HUES6 (cell line): ENCODE measurements around the gene FGF8.

ENCODE experiments used
- H3K27ac ChIP-seq: 2 replicates; pipeline ENCODE4 v1.7.0; 2013; ENCODE audit warnings: low read depth, mild to moderate bottlenecking, low read length, inconsistent platforms
- H3K27me3 ChIP-seq: 2 replicates; pipeline ENCODE4 v1.6.1; 2013; ENCODE audit warnings: low read length; ENCODE audit not compliant: control insufficient read depth, insufficient read depth
- H3K36me3 ChIP-seq: 2 replicates; pipeline ENCODE4 v1.6.1; 2013; ENCODE audit warnings: low read length; ENCODE audit not compliant: control insufficient read depth, insufficient read depth
- H3K4me1 ChIP-seq: 2 replicates; pipeline ENCODE4 v1.6.1; 2013; ENCODE audit warnings: low read length; ENCODE audit not compliant: control insufficient read depth, insufficient read depth
- H3K4me3 ChIP-seq: 2 replicates; pipeline ENCODE4 v1.5.1; 2013; ENCODE audit warnings: low read depth, low read length
- H3K9ac ChIP-seq: one replicate; pipeline ENCODE4 v1.6.1; 2013; ENCODE audit warnings: mild to moderate bottlenecking, low read length
- H3K9me3 ChIP-seq: 2 replicates; pipeline ENCODE4 v1.6.1; 2013; ENCODE audit warnings: low read depth, low read length; ENCODE audit not compliant: control insufficient read depth, insufficient read depth

The FGF8 gene, protein sequence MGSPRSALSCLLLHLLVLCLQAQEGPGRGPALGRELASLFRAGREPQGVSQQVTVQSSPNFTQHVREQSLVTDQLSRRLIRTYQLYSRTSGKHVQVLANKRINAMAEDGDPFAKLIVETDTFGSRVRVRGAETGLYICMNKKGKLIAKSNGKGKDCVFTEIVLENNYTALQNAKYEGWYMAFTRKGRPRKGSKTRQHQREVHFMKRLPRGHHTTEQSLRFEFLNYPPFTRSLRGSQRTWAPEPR

DNA sequence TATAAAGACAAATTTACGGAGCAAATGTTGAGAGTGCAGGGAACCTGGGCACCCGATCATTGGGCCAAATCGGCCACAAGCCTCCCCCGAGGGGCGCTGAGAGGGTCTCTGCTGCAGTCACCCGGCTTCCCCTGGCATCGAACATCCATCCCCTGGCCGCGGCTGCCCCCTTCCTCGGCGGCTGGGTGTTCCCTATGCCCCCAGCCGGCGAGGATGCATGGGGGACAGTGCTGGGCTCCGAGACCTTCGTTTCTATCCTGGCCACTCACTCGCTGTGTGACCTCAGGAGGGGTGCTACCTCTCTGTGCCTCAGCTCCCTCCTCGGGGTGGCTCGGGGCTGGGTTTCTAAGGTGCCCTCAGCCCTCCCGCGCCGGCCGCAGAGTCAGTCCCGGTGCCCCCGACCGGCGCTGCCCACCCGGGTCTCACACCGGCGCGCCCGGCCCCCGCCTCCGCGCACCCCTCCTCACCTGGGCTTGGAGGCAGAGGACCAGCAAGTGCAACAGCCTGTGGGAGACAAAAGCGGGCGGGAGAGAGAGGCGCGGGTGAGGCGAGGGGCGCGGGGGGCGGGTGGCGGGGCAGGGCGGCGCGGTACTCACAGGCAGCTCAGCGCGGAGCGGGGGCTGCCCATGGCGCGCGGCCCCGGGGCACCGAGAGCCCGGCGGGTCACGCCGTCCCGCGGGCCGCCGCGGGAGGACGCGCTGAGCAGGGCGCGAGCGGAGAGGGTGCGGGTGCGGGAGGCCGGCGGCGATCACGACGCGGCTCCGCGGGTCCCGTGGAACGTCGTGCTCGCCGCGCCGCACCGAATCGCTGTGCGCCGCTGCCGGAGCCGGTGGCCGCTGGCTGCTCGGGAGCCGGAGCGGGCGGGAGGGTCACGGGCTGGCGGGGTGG lies at the start of gene FGF8:
FGF8 (minus strand) TSS at position 842 of the 888 bp plus-strand sequence; CDS start at position 628, 214 bp downstream.
- Histone ChIP-seq H3K4me3 (peak within 1 kb of the TSS; percentile 60), H3K4me1 (peaks cover 54% of the 10 kb centered on the region), H3K9me3 (no peaks in the 10 kb centered on the region), H3K27ac (no peak within 1 kb of the TSS), H3K36me3 (peaks cover 5% of the 10 kb centered on the region; the same call in 1 of the 2 replicates), H3K27me3 (peaks cover 76% of the 10 kb centered on the region), H3K9ac (peak within 1 kb of the TSS; percentile 80)

DNA sequence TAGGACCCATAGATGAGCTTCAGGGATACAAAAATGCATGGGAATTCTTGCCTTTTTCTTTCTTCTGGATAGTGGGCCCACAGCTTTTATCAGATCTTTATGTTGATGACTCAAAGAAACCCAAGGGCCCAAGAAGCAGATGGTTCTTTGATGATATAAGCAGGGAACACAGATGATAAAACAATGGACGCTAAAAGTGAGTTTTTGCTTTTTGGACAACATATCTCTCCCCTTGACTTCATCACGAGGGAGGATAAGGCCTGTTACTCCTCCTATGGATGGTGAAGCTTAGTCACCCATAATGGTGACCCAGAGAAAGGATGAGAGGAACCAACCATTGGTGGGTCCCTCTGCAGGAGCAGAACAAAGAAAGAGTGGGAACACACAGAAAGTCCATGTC lies 48.8 kb upstream of the FGF8 start:
- Histone ChIP-seq H3K27me3 (no peaks in the 10 kb centered on the region), H3K9me3 (no peaks in the 10 kb centered on the region), H3K27ac (no peak overlapping the region), H3K4me1 (peaks cover 7% of the 10 kb centered on the region; the same call in 1 of the 2 replicates), H3K36me3 (no peaks in the 10 kb centered on the region), H3K4me3 (no peak overlapping the region), H3K9ac (no peak overlapping the region)

DNA sequence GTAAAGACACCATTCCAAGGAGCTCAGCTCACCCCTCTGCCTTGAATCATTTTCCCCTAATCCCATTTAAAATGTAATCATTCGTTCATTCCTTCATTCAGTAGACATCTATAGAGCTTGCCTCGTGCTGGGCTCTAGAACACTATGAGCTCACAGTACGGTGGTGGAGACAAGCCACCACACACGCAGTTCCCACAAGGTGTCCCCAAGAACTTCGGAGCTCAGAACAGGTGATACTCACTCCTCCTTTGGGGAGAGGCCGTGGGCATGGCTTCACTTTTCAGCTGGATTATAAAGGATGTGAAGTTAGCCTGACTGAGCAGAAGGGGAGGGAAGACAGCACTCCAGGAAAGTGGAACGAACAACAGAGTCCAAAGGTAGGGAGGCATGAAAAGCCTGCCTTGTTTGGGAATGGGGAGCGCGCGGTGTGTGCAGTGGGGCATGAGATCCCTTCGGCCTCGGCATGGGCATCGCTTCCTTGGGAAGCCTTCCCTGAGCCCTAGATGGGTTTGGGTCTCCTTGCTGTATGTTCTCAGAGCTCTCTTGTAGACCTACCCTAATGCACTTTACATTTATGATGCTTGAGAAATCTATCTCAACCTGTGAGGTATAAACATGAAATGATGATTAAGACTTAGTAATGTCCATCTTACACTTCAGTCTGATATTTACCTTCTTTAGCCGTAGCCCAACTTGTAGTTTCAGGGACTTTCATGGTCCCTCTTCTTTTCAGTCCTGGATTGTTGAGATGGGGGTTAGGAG lies 43.1 kb upstream of the FGF8 start:
- H3K4me1 ChIP-seq: peaks cover 11% of the 10 kb centered on the region
- peak overlapping the region; percentile 99 for H3K9ac ChIP-seq
- H3K4me3 ChIP-seq: peak overlapping the region; percentile 98
- H3K36me3 ChIP-seq: no peaks in the 10 kb centered on the region
- no peaks in the 10 kb centered on the region for H3K27me3 ChIP-seq
- no peaks in the 10 kb centered on the region for H3K9me3 ChIP-seq
- 0 out of 2 replicates have a peak overlapping the region, but pooled peaks have one; percentile 7 for H3K27ac ChIP-seq

DNA sequence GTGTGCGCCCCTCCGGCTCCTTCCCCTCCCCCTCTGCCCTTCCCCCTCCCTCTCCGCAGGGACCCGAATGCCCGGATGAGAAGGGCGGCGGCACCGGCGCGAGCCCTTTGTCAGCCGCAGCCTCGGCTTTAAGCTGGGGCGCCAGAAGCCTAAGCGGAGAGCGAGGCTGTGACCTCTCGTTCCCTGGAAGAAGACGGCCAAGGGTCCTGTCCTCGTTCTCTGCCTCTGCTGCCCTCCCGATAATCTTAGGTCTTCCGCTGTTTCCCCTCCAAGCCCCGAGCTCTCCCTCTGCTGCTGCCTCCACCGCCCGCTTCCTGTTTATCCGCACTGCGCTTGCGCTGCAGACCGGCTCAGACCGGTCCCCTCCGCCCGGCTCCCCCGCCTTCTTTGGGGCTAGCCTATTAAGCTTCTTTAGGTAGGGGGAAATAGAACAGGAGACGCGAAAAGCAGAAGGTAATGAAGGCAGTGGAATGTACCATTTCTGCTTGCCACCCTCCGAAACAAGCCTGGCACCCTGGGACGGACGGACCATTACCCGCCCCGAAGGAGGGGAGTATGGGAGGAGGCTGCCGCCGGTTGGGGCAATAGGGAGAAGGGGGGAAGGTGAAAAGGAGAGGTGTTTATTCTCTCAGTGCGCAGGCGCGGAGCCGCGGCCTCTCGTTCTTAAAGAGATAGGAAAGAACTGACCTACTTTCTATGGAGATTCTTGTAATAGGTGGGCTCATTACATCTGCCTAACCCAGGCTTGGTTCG lies 42.4 kb upstream of the FGF8 start, which contains the start of gene OGA:
OGA (minus strand) TSS at position 326 of the 753 bp plus-strand sequence. CDS start 422 bp downstream, outside the sequence.
- H3K4me1 ChIP-seq: peaks cover 14% of the 10 kb centered on the region
- H3K27me3 ChIP-seq: no peaks in the 10 kb centered on the region
- peak within 1 kb of the TSS; percentile 98 for H3K4me3 ChIP-seq
- H3K9ac ChIP-seq: peak within 1 kb of the TSS; percentile 99
- H3K9me3 ChIP-seq: no peaks in the 10 kb centered on the region
- peaks cover 2% of the 10 kb centered on the region; the same call in 1 of the 2 replicates for H3K36me3 ChIP-seq
- peak within 1 kb of the TSS; percentile 96 for H3K27ac ChIP-seq

DNA sequence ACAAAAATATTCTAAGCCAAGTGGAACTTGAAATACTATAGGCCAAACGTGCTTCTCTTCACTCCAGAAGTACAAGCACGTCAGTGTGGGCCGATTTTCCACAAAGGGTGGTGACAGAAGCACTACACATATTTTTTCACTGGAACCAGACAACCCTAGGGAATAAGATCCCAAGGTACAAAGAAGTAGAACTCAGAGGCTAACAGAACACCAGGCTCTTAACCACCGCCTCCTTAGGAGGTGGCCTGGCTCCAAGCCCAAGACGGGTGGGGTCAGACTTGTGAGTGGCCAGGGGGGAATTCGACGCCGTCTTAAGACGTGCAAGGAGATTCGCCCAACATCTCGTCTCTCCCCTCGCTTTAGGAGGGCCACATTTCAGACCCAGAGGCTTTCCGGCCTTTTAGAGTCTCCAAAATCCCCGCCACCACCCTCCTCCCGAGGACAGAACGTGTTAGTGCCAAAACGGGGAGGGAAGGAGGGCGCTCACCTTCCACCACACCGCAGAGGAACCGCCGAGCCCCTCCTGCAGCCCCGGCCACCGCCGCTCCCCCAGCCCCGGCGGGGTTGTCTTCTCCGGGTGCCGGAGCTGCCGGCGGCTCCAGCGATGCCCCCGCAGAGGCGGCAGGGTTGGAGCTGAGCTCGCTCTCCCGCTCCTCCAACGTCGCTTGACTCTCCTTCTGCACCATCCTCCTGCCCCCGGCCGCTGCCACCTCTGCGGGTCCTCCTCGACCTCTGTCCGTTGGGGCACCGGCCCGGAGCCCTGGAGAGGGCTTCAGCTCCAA lies 41.6 kb upstream of the FGF8 start:
- Histone ChIP-seq H3K4me3 (peak overlapping the region; percentile 98), H3K4me1 (peaks cover 14% of the 10 kb centered on the region), H3K27me3 (no peaks in the 10 kb centered on the region), H3K36me3 (peaks cover 9% of the 10 kb centered on the region), H3K9ac (peak overlapping the region; percentile 99), H3K9me3 (no peaks in the 10 kb centered on the region), H3K27ac (peak overlapping the region; percentile 96)

DNA sequence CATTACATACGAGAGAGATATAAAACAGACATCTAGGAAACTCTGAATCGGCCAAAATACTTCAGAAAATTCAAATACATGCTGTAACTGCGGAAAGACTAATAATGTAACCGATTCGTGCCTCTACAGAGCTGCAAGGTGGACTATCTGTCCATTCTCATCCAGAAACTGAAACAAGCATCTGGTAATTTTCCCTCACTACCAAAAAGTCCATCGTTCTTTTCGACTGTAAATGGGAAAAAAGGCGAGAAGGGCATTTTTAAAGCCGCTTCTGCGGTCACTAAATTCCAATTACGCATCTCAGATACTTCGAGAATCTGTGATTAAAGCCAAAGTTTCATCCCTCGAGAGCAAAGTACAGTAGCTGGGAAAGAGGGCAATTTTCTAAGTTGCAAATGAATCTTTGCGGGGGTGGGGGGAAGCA lies 41.0 kb upstream of the FGF8 start:
- Histone ChIP-seq H3K27ac (0 out of 2 replicates have a peak overlapping the region, but pooled peaks have one; percentile 96), H3K36me3 (peaks cover 16% of the 10 kb centered on the region), H3K4me3 (peak overlapping the region; percentile 98), H3K4me1 (peaks cover 18% of the 10 kb centered on the region), H3K27me3 (no peaks in the 10 kb centered on the region), H3K9ac (peak overlapping the region; percentile 99), H3K9me3 (no peaks in the 10 kb centered on the region)

DNA sequence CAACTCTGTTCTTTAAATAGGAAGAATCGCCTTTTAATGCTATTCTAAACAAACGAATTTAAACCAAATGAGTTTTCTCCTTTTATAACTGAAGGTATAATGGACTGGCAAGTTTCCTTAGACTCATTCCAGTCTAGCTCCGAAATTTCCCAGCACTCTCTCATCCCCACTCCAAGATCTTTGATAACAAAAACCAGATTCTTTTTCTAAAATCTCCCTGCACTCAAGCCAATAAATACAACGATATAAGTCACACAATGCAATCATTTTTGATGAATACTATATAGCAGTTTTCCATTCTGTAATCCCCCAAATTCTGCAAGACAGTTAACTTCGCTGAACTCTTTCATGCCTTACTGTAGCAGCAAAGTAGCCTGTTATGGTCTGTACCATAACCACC lies 40.5 kb upstream of the FGF8 start:
- Histone ChIP-seq H3K4me1 (peaks cover 18% of the 10 kb centered on the region), H3K9me3 (no peaks in the 10 kb centered on the region), H3K27me3 (no peaks in the 10 kb centered on the region), H3K9ac (peak overlapping the region; percentile 71), H3K4me3 (peak overlapping the region; percentile 98), H3K27ac (no peak overlapping the region), H3K36me3 (peaks cover 21% of the 10 kb centered on the region)

DNA sequence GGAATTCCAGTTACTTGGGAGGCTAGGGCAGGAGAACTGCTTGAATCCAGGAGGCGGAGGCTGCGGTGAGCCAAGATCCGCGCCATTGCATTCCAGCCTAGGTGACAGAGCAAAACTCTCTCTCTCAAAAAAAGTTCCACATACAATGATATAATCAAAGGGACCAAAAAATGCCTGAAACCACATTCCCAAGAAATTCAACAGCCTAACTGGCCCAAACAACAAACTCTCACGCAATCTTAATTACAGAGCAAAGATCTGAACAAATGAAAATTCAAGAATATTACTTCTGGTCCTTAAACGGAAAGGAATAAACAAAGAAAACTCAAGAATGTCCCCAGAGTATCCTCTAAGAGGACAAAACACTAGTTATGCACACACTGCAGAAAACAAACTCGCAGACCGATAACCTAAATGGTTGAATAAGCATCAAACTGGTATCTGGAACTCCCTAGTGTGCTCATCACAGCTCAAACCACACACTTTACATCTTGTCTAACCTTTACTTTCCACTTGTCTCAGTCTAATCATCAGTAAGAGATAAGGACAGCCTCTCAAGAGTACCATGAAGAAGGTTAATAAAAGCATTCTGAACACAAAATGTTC lies 38.7 kb upstream of the FGF8 start:
- H3K4me3 ChIP-seq: peak overlapping the region; percentile 98
- H3K27me3 ChIP-seq: no peaks in the 10 kb centered on the region
- H3K9me3 ChIP-seq: no peaks in the 10 kb centered on the region
- H3K27ac ChIP-seq: peak overlapping the region; percentile 32; the same call in 1 of the 2 replicates
- peak overlapping the region; percentile 42 for H3K9ac ChIP-seq
- peaks cover 39% of the 10 kb centered on the region for H3K36me3 ChIP-seq
- peaks cover 18% of the 10 kb centered on the region for H3K4me1 ChIP-seq

DNA sequence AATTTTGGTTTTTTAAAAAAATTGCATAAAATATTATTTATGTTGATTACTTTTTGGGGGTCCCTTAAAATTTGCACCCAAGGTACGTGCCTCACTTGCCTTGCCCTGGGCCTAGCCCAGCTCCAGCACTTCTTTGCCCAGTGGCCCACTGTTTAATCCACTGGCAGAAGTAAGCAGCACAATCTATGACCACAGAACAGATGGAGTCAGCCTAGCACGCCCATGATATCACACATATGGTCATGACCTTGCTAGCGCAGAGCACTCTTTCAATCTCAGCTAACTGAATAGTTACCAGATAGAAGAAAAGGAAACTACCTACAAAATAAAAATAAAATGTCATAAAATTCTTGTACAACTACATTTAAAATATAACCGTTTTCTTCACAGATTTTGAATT lies 36.7 kb upstream of the FGF8 start:
- no peak overlapping the region for H3K9ac ChIP-seq
- no peak overlapping the region for H3K4me3 ChIP-seq
- peaks cover 58% of the 10 kb centered on the region for H3K36me3 ChIP-seq
- no peaks in the 10 kb centered on the region for H3K9me3 ChIP-seq
- H3K4me1 ChIP-seq: peaks cover 18% of the 10 kb centered on the region
- H3K27ac ChIP-seq: no peak overlapping the region
- no peaks in the 10 kb centered on the region for H3K27me3 ChIP-seq
